BE2C (cell line): ENCODE data around the gene FASTK.
A peak's percentile ranks its signal among the peaks of the same experiment; 100 is the strongest.

Source experiments
- DNase-seq: peaks from one replicate; pipeline ENCODE4 v3.0.0-alpha.2; 2020
- H3K27me3 ChIP-seq: fragments of 250-450 bp; sonication (Bioruptor Pico); 2 replicates; pipeline ENCODE4 v1.5.1; 2020; ENCODE audit warnings: mild to moderate bottlenecking
- H3K36me3 ChIP-seq: fragments of 250-450 bp; sonication (Bioruptor Pico); 2 replicates; pipeline ENCODE4 v1.5.1; 2020; ENCODE audit warnings: mild to moderate bottlenecking
- H3K4me1 ChIP-seq: fragments of 250-450 bp; sonication (Bioruptor Pico); 2 replicates; pipeline ENCODE4 v1.5.1; 2020
- H3K4me3 ChIP-seq: 2 replicates; pipeline ENCODE4 v1.5.1; 2011; ENCODE audit warnings: low read depth, low read length
- H3K9me3 ChIP-seq: fragments of 250-450 bp; sonication (Bioruptor Pico); 2 replicates; pipeline ENCODE4 v1.5.1; 2020
- CTCF ChIP-seq: IDR thresholded peaks from 2 replicates; pipeline ENCODE4 v1.5.1; 2012; ENCODE audit warnings: mild to moderate bottlenecking, low read depth, low read length

The FASTK gene

DNA sequence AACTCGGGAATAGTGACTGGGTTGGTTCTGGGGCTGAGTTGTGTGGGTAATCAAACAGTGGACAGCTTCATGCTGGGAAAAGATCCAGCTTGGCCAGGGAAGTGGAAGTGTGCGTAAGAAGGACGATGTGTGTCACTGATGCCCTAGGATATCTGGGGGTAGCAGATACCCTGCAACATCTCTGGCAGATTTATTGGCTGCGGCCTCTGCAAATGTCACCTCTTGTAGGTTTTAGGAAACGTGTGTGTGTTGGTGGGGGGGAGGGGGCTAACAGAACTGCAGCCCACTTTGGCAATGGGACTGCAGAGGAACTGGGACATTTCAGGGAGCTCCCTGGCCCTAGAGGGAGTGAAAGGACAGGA lies 4.7 kb upstream of the FASTK start:
- Histone ChIP-seq H3K4me1 (peaks cover 26% of the 10 kb centered on the region), H3K9me3 (no peaks in the 10 kb centered on the region), H3K36me3 (peaks cover 20% of the 10 kb centered on the region), H3K4me3 (peak overlapping the region; percentile 58), H3K27me3 (no peaks in the 10 kb centered on the region)
- no peak for TF ChIP-seq CTCF
- DNase-seq, result no peak

DNA sequence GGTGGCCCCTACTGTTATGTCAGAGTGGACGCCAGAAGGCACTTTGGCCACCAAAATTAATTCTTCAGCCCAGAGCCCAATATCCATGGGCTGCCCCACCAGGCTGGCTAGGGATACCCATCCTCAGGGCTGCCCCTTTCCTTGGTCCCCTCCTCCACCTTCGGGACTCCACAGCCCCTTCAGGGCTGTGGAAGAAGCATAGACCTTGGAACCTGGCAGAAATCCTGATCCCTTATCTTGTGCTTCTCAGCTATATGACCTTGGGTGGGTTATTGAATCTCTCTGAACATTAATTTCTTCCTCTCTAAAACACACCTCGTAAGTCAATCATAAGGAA lies 3.2 kb upstream of the FASTK start:
- Histone ChIP-seq H3K4me3 (peak overlapping the region; percentile 92), H3K9me3 (no peaks in the 10 kb centered on the region), H3K27me3 (no peaks in the 10 kb centered on the region), H3K4me1 (peaks cover 29% of the 10 kb centered on the region), H3K36me3 (peaks cover 12% of the 10 kb centered on the region)
- no peak for DNase-seq
- TF ChIP-seq CTCF, result no peak

GRCh38 chr7:151083071-151083823 lies 2.6 kb upstream of the FASTK start, which contains the start of gene TMUB1:
Gene TMUB1 (minus strand): TSS chr7:151083493. CDS start chr7:151082563, 930 bp downstream.
- H3K4me1 ChIP-seq, result peaks cover 34% of the 10 kb centered on the region
- DNase-seq, result peak; percentile 86

DNA sequence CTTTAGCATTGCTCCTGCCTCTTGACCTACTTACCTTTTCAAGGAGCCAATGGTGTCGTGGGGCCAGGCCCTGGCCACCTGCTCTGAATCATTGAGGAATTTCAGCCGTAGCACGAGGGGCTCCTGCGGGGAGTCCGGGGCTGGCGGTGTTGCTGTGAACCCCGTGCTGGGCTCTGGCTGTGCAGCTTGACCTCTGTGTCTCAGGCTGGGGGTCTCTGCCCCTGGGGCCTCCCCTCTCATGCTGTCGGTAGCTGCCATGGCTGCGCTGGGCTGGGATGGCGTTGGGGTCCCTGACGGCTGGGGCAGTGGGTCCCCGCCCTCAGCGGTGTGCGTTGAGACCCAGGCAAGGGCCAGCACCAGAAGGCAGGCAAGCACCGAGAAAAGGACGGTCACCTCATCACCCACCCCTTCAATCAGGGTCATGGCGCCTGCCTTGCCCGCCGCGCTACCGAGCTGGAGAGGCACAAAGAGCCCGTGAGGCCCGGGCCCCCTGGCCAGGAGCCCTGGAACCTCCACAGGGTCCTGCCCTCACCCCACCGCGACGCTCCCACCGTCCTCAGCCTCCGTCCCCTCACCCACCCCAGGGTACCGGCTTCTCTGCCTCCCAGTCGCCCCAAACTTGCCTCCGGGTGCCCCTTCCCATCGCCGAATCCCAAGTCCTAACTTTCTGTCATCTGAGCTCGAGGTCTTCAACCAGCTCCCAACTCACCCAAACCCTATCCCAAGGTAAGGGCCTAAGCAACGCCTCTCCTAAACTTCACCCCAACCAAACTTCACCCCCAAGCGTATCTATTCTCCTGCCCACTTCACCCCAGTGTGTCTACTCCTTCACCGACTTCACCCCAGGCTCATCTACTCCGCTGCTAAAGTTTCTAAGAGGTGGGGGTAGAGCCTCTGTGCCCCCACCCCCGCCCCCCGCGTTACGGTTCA lies 1.8 kb upstream of the FASTK start:
- peak overlapping the region; percentile 92 for H3K4me3 ChIP-seq
- no peaks in the 10 kb centered on the region for H3K27me3 ChIP-seq
- no peak for TF ChIP-seq CTCF
- no peak for DNase-seq
- H3K9me3 ChIP-seq, result no peaks in the 10 kb centered on the region
- H3K36me3 ChIP-seq, result no peaks in the 10 kb centered on the region
- peaks cover 43% of the 10 kb centered on the region for H3K4me1 ChIP-seq

More at GRCh38 chr7:151083071-151083823, 2.6 kb upstream of the FASTK start, which contains the start of gene TMUB1:
- TF ChIP-seq CTCF, result no peak
- H3K4me3 ChIP-seq, result peak within 1 kb of the TSS; percentile 92
- peaks cover 6% of the 10 kb centered on the region for H3K36me3 ChIP-seq
- H3K27me3 ChIP-seq, result no peaks in the 10 kb centered on the region
- H3K9me3 ChIP-seq, result no peaks in the 10 kb centered on the region

- no peak for TF ChIP-seq CTCF
- DNase-seq, result peak; percentile 65
- H3K4me3 ChIP-seq, result peak overlapping the region; percentile 92
- H3K36me3 ChIP-seq, result peaks cover 6% of the 10 kb centered on the region
- H3K4me1 ChIP-seq, result peaks cover 50% of the 10 kb centered on the region
- no peaks in the 10 kb centered on the region for H3K27me3 ChIP-seq
- no peaks in the 10 kb centered on the region for H3K9me3 ChIP-seq
Measured at GRCh38 chr7:151081170-151082101, 827 bp upstream of the FASTK start.
